ENCODE results near the gene THY1.
"Not testable (repeated sequence)": the region's sequence is repeated elsewhere in the genome, so short reads cannot be mapped to it uniquely, and the experiment has no call there.

Gene THY1

GRCh38 chr11:119445850-119446249, 22.9 kb upstream of the THY1 start:
- DNase-seq (ENCODE audit: low read depth in 1 of 2, low spot score in 1 of 2) = no peak

GRCh38 chr11:119445379-119445778, 22.4 kb upstream of the THY1 start:
- DNase-seq (ENCODE audit: low read depth in 1 of 2, low spot score in 1 of 2) = no peak

GRCh38 chr11:119441898-119442243, 18.9 kb upstream of the THY1 start:
- DNase-seq (ENCODE audit: low read depth in 1 of 2, low spot score in 1 of 2) = no peak

GRCh38 chr11:119438599-119438998, 15.6 kb upstream of the THY1 start:
- no peak for DNase-seq (ENCODE audit: low read depth in 1 of 2, low spot score in 1 of 2)

GRCh38 chr11:119437521-119437920, 14.5 kb upstream of the THY1 start:
- DNase-seq (ENCODE audit: low read depth in 1 of 2, low spot score in 1 of 2) = not testable (repeated sequence)

- no peak for DNase-seq (ENCODE audit: low read depth in 1 of 2, low spot score in 1 of 2)
These were observed 13.7 kb upstream of the THY1 start for GRCh38 chr11:119436711-119437110.

- no peak for DNase-seq (ENCODE audit: low read depth in 1 of 2, low spot score in 1 of 2)
These were observed 13.1 kb upstream of the THY1 start for GRCh38 chr11:119436093-119436492.

- DNase-seq (ENCODE audit: low read depth in 1 of 2, low spot score in 1 of 2) = no peak
These were observed 11.8 kb upstream of the THY1 start for GRCh38 chr11:119434591-119435330.

- DNase-seq (ENCODE audit: low read depth in 1 of 2, low spot score in 1 of 2) = no peak
These were observed 10.4 kb upstream of the THY1 start for GRCh38 chr11:119433358-119433725.

GRCh38 chr11:119432484-119433357, 9.7 kb upstream of the THY1 start:
- DNase-seq (ENCODE audit: low read depth in 1 of 2, low spot score in 1 of 2) = no peak

- no peak for DNase-seq (ENCODE audit: low read depth in 1 of 2, low spot score in 1 of 2)
These were observed 8.6 kb upstream of the THY1 start for GRCh38 chr11:119431523-119431922.

GRCh38 chr11:119427279-119427678, 4.3 kb upstream of the THY1 start:
- no peak for DNase-seq (ENCODE audit: low read depth in 1 of 2, low spot score in 1 of 2)

GRCh38 chr11:119426142-119426541, 3.2 kb upstream of the THY1 start:
- DNase-seq (ENCODE audit: low read depth in 1 of 2, low spot score in 1 of 2) = no peak

- DNase-seq (ENCODE audit: low read depth in 1 of 2, low spot score in 1 of 2) = no peak
These were observed 1.8 kb upstream of the THY1 start for GRCh38 chr11:119424775-119425174.

GRCh38 chr11:119424276-119424675, 1.3 kb upstream of the THY1 start:
- no peak for DNase-seq (ENCODE audit: low read depth in 1 of 2, low spot score in 1 of 2)

- DNase-seq (ENCODE audit: low read depth in 1 of 2, low spot score in 1 of 2) = no peak
These were observed 710 bp upstream of the THY1 start for GRCh38 chr11:119423509-119424254.

GRCh38 chr11:119421941-119422808, 797 bp downstream of the THY1 start:
- DNase-seq (ENCODE audit: low read depth in 1 of 2, low spot score in 1 of 2) = no peak

- DNase-seq (ENCODE audit: low read depth in 1 of 2, low spot score in 1 of 2) = no peak
These were observed 1.6 kb downstream of the THY1 start for GRCh38 chr11:119421351-119421750.

- DNase-seq (ENCODE audit: low read depth in 1 of 2, low spot score in 1 of 2) = no peak
These were observed 2.3 kb downstream of the THY1 start for GRCh38 chr11:119420631-119421030.

GRCh38 chr11:119419834-119420492, 3.0 kb downstream of the THY1 start:
- no peak for DNase-seq (ENCODE audit: low read depth in 1 of 2, low spot score in 1 of 2)
